ENCODE results near the gene CLN3.
"Not testable (repeated sequence)": the region's sequence is repeated elsewhere in the genome, so short reads cannot be mapped to it uniquely, and the experiment has no call there.

Gene CLN3

GRCh38 chr16:28477311-28477920 lies 14.5 kb downstream of the CLN3 start:
- Histone ChIP-seq H3K9me3 (ENCODE audit: control insufficient read depth, low read depth, low read length) (no peaks in the 10 kb centered on the region), H3K27ac (ENCODE audit: low read length) (no peak overlapping the region), H3K9ac (ENCODE audit: low read length) (no peak overlapping the region), H3K4me1 (ENCODE audit: control insufficient read depth, low read depth, low read length) (no peaks in the 10 kb centered on the region), H3K36me3 (ENCODE audit: control insufficient read depth, low read depth, low read length) (peaks cover 8% of the 10 kb centered on the region), H3K27me3 (ENCODE audit: control insufficient read depth, insufficient read depth, low read length) (no peaks in the 10 kb centered on the region), H3K4me3 (ENCODE audit: low read length) (no peak overlapping the region)

DNA sequence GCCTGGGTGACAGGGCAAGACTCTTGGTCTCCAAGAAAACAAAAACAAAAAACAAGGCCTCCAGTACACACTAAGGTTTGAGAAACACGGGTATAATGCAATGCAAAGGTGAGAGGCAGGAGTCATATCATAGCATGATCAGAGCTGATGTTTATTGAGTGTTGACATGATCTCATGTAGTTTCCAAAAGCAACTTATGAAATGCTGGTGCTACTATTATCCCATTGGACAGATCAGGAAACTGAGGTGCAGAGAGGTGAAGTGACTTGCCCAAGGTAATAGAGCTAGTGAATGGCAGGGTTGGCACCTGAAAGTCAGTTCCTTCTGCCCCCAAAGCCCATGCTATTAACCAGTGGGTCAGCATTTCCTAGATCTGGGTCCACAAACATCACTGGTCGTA lies 16.7 kb downstream of the CLN3 start:
- Histone ChIP-seq H3K4me1 (ENCODE audit: control insufficient read depth, low read depth, low read length) (no peaks in the 10 kb centered on the region), H3K27me3 (ENCODE audit: control insufficient read depth, insufficient read depth, low read length) (no peaks in the 10 kb centered on the region), H3K9me3 (ENCODE audit: control insufficient read depth, low read depth, low read length) (no peaks in the 10 kb centered on the region), H3K27ac (ENCODE audit: low read length) (no peak overlapping the region), H3K9ac (ENCODE audit: low read length) (no peak overlapping the region), H3K36me3 (ENCODE audit: control insufficient read depth, low read depth, low read length) (peaks cover 4% of the 10 kb centered on the region), H3K4me3 (ENCODE audit: low read length) (no peak overlapping the region)

- Histone ChIP-seq H3K27ac (ENCODE audit: low read length) (no peak overlapping the region), H3K9ac (ENCODE audit: low read length) (no peak overlapping the region)
These were observed 18.1 kb downstream of the CLN3 start for GRCh38 chr16:28473714-28474265.

DNA sequence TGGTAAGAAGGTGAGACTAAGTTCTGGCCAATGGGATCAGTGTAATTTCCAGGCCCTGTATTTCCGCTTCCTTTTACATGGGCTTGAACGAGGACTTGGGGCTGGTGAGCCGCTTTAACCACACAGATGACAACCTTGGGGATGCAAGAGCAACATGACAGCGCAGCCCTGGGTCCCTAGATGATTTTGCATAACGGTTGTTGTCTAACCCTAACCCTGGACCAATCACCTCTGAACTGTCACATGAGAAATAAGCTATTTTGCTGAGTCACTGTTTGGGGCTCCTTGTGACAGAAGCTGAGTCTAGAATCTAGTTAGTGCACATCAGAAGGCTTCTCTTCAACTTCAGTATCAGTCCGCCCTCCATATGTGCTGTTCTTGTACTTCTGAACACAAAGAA lies 44.8 kb downstream of the CLN3 start:
- not testable (repeated sequence) for H3K9me3 ChIP-seq (ENCODE audit: control insufficient read depth, low read depth, low read length); H3K9ac ChIP-seq (ENCODE audit: low read length); H3K27me3 ChIP-seq (ENCODE audit: control insufficient read depth, insufficient read depth, low read length); H3K4me3 ChIP-seq (ENCODE audit: low read length); H3K27ac ChIP-seq (ENCODE audit: low read length); H3K36me3 ChIP-seq (ENCODE audit: control insufficient read depth, low read depth, low read length); H3K4me1 ChIP-seq (ENCODE audit: control insufficient read depth, low read depth, low read length)

More at GRCh38 chr16:28473714-28474265, 18.1 kb downstream of the CLN3 start:
- Histone ChIP-seq H3K36me3 (ENCODE audit: control insufficient read depth, low read depth, low read length) (peaks cover 4% of the 10 kb centered on the region), H3K4me1 (ENCODE audit: control insufficient read depth, low read depth, low read length) (no peaks in the 10 kb centered on the region), H3K4me3 (ENCODE audit: low read length) (no peak overlapping the region), H3K9me3 (ENCODE audit: control insufficient read depth, low read depth, low read length) (no peaks in the 10 kb centered on the region), H3K27me3 (ENCODE audit: control insufficient read depth, insufficient read depth, low read length) (no peaks in the 10 kb centered on the region)

GRCh38 chr16:28446388-28446787 lies 45.5 kb downstream of the CLN3 start:
- H3K36me3 ChIP-seq (ENCODE audit: control insufficient read depth, low read depth, low read length); H3K9me3 ChIP-seq (ENCODE audit: control insufficient read depth, low read depth, low read length); H3K27me3 ChIP-seq (ENCODE audit: control insufficient read depth, insufficient read depth, low read length); H3K9ac ChIP-seq (ENCODE audit: low read length); H3K27ac ChIP-seq (ENCODE audit: low read length); H3K4me1 ChIP-seq (ENCODE audit: control insufficient read depth, low read depth, low read length); H3K4me3 ChIP-seq (ENCODE audit: low read length): not testable (repeated sequence)

GRCh38 chr16:28443943-28444342 lies 47.9 kb downstream of the CLN3 start:
- H3K9ac ChIP-seq (ENCODE audit: low read length); H3K4me3 ChIP-seq (ENCODE audit: low read length); H3K27ac ChIP-seq (ENCODE audit: low read length); H3K27me3 ChIP-seq (ENCODE audit: control insufficient read depth, insufficient read depth, low read length); H3K36me3 ChIP-seq (ENCODE audit: control insufficient read depth, low read depth, low read length); H3K4me1 ChIP-seq (ENCODE audit: control insufficient read depth, low read depth, low read length); H3K9me3 ChIP-seq (ENCODE audit: control insufficient read depth, low read depth, low read length): not testable (repeated sequence)

GRCh38 chr16:28438899-28439298 lies 53.0 kb downstream of the CLN3 start:
- H3K9me3 ChIP-seq (ENCODE audit: control insufficient read depth, low read depth, low read length); H3K36me3 ChIP-seq (ENCODE audit: control insufficient read depth, low read depth, low read length); H3K27ac ChIP-seq (ENCODE audit: low read length); H3K27me3 ChIP-seq (ENCODE audit: control insufficient read depth, insufficient read depth, low read length); H3K9ac ChIP-seq (ENCODE audit: low read length); H3K4me3 ChIP-seq (ENCODE audit: low read length); H3K4me1 ChIP-seq (ENCODE audit: control insufficient read depth, low read depth, low read length): not testable (repeated sequence)

DNA sequence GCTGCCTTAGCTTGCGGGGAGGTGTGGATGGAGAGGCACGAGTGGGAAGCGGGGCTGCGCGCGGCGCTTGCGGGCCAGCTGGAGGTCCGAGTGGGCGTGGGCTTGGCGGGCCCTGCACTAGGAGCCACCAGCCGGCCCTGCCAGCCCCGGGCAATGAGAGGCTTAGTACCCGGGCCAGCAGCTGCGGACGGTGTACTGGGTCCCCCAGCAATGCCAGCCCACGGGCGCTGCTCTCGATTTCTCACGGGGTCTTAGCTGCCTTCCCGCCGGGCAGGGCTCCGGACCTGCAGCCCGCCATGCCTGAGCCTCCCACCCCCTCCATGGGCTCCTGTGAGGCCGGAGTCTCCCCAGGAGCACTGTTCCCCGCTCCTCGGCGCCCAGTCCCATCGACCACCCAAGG lies 56.5 kb downstream of the CLN3 start:
- not testable (repeated sequence) for H3K9me3 ChIP-seq (ENCODE audit: control insufficient read depth, low read depth, low read length); H3K36me3 ChIP-seq (ENCODE audit: control insufficient read depth, low read depth, low read length); H3K9ac ChIP-seq (ENCODE audit: low read length); H3K27ac ChIP-seq (ENCODE audit: low read length); H3K4me1 ChIP-seq (ENCODE audit: control insufficient read depth, low read depth, low read length); H3K4me3 ChIP-seq (ENCODE audit: low read length); H3K27me3 ChIP-seq (ENCODE audit: control insufficient read depth, insufficient read depth, low read length)

All from iPS-18a (cell line).